Measurements from ENCODE around the gene TMEM132D. TPM values are rescaled to one million over a fixed set of nuclear protein-coding genes. Genes with fewer than 3 reads are reported as not detected.

The TMEM132D gene
- total RNA-seq, 1 experiment from 2014 or later, result not detected

- CTCF ChIA-PET, result no interaction called here
- no peaks in the 10 kb centered on the region for H3K36me3 ChIP-seq (ENCODE audit: insufficient read depth, low read length, poor library complexity, severe bottlenecking)
- no TSS peak for BruUV-seq (replicated peaks)
These were observed 34.3 kb upstream of the TMEM132D start for GRCh38 chr12:129938089-129938488.

GRCh38 chr12:129937426-129937825 lies 33.6 kb upstream of the TMEM132D start:
- no peak overlapping the region for H3K4me3 ChIP-seq (ENCODE audit: low read depth, low read length, poor library complexity, severe bottlenecking)
- POLR2A ChIA-PET (ENCODE audit: low non-redundant PET), result no interaction called here
- TF ChIP-seq EZH2 (IDR thresholded peaks at IDR 0.05; ENCODE audit: borderline replicate concordance, low read depth, low read length, poor library complexity, severe bottlenecking), result no peak
- no peak for TF ChIP-seq CTCF (conservative IDR thresholded peaks at IDR 0.05; ENCODE audit: low read depth, low read length)
- no peak for DNase-seq (ENCODE audit: low spot score)
- H3K27me3 ChIP-seq (replicated peaks; ENCODE audit: insufficient read depth, low read depth, low read length, poor library complexity), result no peaks in the 10 kb centered on the region
- BruUV-seq (replicated peaks), result no TSS peak
- no peak overlapping the region for H3K27ac ChIP-seq (ENCODE audit: low read depth, low read length, poor library complexity, severe bottlenecking)
- no peaks in the 10 kb centered on the region for H3K4me1 ChIP-seq (ENCODE audit: insufficient read depth, low read length, poor library complexity, severe bottlenecking)
- no peaks in the 10 kb centered on the region for H3K36me3 ChIP-seq (ENCODE audit: insufficient read depth, low read length, poor library complexity, severe bottlenecking)
- CTCF ChIA-PET, result no interaction called here
- peaks cover 6% of the 10 kb centered on the region for H3K9me3 ChIP-seq (ENCODE audit: low read depth, low read length, poor library complexity, severe bottlenecking)
- intact Hi-C loops (cut with micrococcal nuclease; ENCODE audit: unreplicated experiment), result no loop called here

More at GRCh38 chr12:129938089-129938488, 34.3 kb upstream of the TMEM132D start:
- no peaks in the 10 kb centered on the region for H3K27me3 ChIP-seq (replicated peaks; ENCODE audit: insufficient read depth, low read depth, low read length, poor library complexity)
- no peak overlapping the region for H3K4me3 ChIP-seq (ENCODE audit: low read depth, low read length, poor library complexity, severe bottlenecking)
- POLR2A ChIA-PET (ENCODE audit: low non-redundant PET), result no interaction called here
- intact Hi-C loops (cut with micrococcal nuclease; ENCODE audit: unreplicated experiment), result no loop called here
- peaks cover 6% of the 10 kb centered on the region for H3K9me3 ChIP-seq (ENCODE audit: low read depth, low read length, poor library complexity, severe bottlenecking)
- no peak overlapping the region for H3K27ac ChIP-seq (ENCODE audit: low read depth, low read length, poor library complexity, severe bottlenecking)
- no peak for DNase-seq (ENCODE audit: low spot score)
- TF ChIP-seq CTCF (conservative IDR thresholded peaks at IDR 0.05; ENCODE audit: low read depth, low read length) (no peak), EZH2 (IDR thresholded peaks at IDR 0.05; ENCODE audit: borderline replicate concordance, low read depth, low read length, poor library complexity, severe bottlenecking) (no peak)
- H3K4me1 ChIP-seq (ENCODE audit: insufficient read depth, low read length, poor library complexity, severe bottlenecking), result no peaks in the 10 kb centered on the region

GRCh38 chr12:129928643-129929042 lies 24.8 kb upstream of the TMEM132D start:
- Histone ChIP-seq H3K4me1 (ENCODE audit: insufficient read depth, low read length, poor library complexity, severe bottlenecking) (no peaks in the 10 kb centered on the region), H3K27ac (ENCODE audit: low read depth, low read length, poor library complexity, severe bottlenecking) (no peak overlapping the region), H3K4me3 (ENCODE audit: low read depth, low read length, poor library complexity, severe bottlenecking) (no peak overlapping the region), H3K27me3 (replicated peaks; ENCODE audit: insufficient read depth, low read depth, low read length, poor library complexity) (no peaks in the 10 kb centered on the region), H3K9me3 (ENCODE audit: low read depth, low read length, poor library complexity, severe bottlenecking) (peaks cover 13% of the 10 kb centered on the region), H3K36me3 (ENCODE audit: insufficient read depth, low read length, poor library complexity, severe bottlenecking) (no peaks in the 10 kb centered on the region)
- TF ChIP-seq CTCF (conservative IDR thresholded peaks at IDR 0.05; ENCODE audit: low read depth, low read length) (no peak), EZH2 (IDR thresholded peaks at IDR 0.05; ENCODE audit: borderline replicate concordance, low read depth, low read length, poor library complexity, severe bottlenecking) (no peak)
- no peak for DNase-seq (ENCODE audit: low spot score)
- POLR2A ChIA-PET (ENCODE audit: low non-redundant PET), result no interaction called here
- intact Hi-C loops (cut with micrococcal nuclease; ENCODE audit: unreplicated experiment), result no loop called here
- CTCF ChIA-PET, result no interaction called here
- no TSS peak for BruUV-seq (replicated peaks)
